GM18511 (cell line): Measurements from ENCODE around the gene RAB36.

Experiments
- ATAC-seq: cut with Tn5 transposase; IDR thresholded peaks from one replicate; pipeline ENCODE4 v1.9.1; 2021; ENCODE audit warnings: mild to moderate bottlenecking, moderate library complexity; ENCODE audit not compliant: unreplicated experiment

The RAB36 gene

GRCh38 chr22:23144932-23145877, at the start of gene RAB36:
Gene RAB36 (plus strand): TSS chr22:23145477. CDS start chr22:23146617, 1,140 bp downstream.
- ATAC-seq: no peak

GRCh38 chr22:23095733-23096342, 49.4 kb upstream of the RAB36 start:
- no peak for ATAC-seq

GRCh38 chr22:23097412-23098229, 47.7 kb upstream of the RAB36 start:
- no peak for ATAC-seq

- no peak for ATAC-seq
Measured at GRCh38 chr22:23098230-23098705, 47.0 kb upstream of the RAB36 start.

- ATAC-seq: no peak
Measured at GRCh38 chr22:23098718-23099530, 46.4 kb upstream of the RAB36 start.

- ATAC-seq: no peak
Measured at GRCh38 chr22:23099531-23099804, 45.8 kb upstream of the RAB36 start.

- ATAC-seq: no peak
Measured at GRCh38 chr22:23100124-23100801, 45.0 kb upstream of the RAB36 start.

GRCh38 chr22:23101524-23101923, 43.8 kb upstream of the RAB36 start:
- no peak for ATAC-seq

GRCh38 chr22:23102002-23102655, 43.1 kb upstream of the RAB36 start:
- ATAC-seq: no peak

- no peak for ATAC-seq
Measured at GRCh38 chr22:23102776-23103175, 42.5 kb upstream of the RAB36 start.

GRCh38 chr22:23103199-23103954, 41.9 kb upstream of the RAB36 start:
- no peak for ATAC-seq

GRCh38 chr22:23104187-23104971, 40.9 kb upstream of the RAB36 start:
- ATAC-seq: no peak

GRCh38 chr22:23105304-23105703, 40.0 kb upstream of the RAB36 start:
- ATAC-seq: no peak

- no peak for ATAC-seq
Measured at GRCh38 chr22:23105919-23106318, 39.4 kb upstream of the RAB36 start.

- ATAC-seq: no peak
Measured at GRCh38 chr22:23106344-23106743, 38.9 kb upstream of the RAB36 start.

GRCh38 chr22:23106906-23107367, 38.3 kb upstream of the RAB36 start:
- ATAC-seq: no peak

GRCh38 chr22:23107487-23108248, 37.6 kb upstream of the RAB36 start:
- ATAC-seq: no peak
